Keratinocyte (primary cell): ENCODE data around the gene ZCCHC24.

Experiments used
- CTCF ChIP-seq, 3 experiments: IDR thresholded peaks in 1 of 3; conservative IDR thresholded peaks in 1 of 3; optimal IDR thresholded peaks in 1 of 3; 2 replicates in 2 of 3; 3 replicates in 1 of 3; pipeline versions ENCODE3 to v1.5.1; 2011; ENCODE audit warnings: low read length in 3 of 3, mild to moderate bottlenecking in 3 of 3, moderate library complexity in 2 of 3, control low read depth in 1 of 3, inconsistent platforms in 1 of 3; ENCODE audit not compliant: insufficient read depth in 2 of 3; ENCODE audit errors: extremely low read depth in 1 of 3
- EZH2 ChIP-seq: IDR thresholded peaks from one replicate; pipeline ENCODE4 v1.6.1; 2012; ENCODE audit warnings: inconsistent platforms, mild to moderate bottlenecking, low read length, moderate library complexity

GRCh38 chr10:79441433-79441832 lies 4.0 kb downstream of the ZCCHC24 start:
- TF ChIP-seq EZH2 (no peak), CTCF (optimal IDR thresholded peaks at IDR 0.05 in 1 of 3, IDR thresholded peaks at IDR 0.05 in 1 of 3, conservative IDR thresholded peaks at IDR 0.05 in 1 of 3; ENCODE audit: extremely low read depth in 1 of 3, insufficient read depth in 2 of 3, low read length in 3 of 3) (no peak)
